PC-3 (cell line): ENCODE measurements around the gene KRTAP5-4. TPM values are rescaled to one million over a fixed set of nuclear protein-coding genes. Genes with fewer than 3 reads are reported as not detected.
"Not testable (repeated sequence)": the region's sequence is repeated elsewhere in the genome, so short reads cannot be mapped to it uniquely, and the experiment has no call there.

Source experiments
- ATAC-seq: fragments of 200-7000 bp; cut with Tn5 transposase; 2 replicates; pipeline ENCODE4 v1.9.1; 2020; ENCODE audit warnings: mild to moderate bottlenecking, moderate library complexity
- BruUV-seq: library from RNA; stranded (reverse); fragments of 400-500 nt; replicated peaks from 2 replicates; lab custom pipeline; 2021; lab: Mats Ljungman, UMichigan
- CTCF ChIA-PET: fragments of 300-600 bp; sonication (Branson Sonifier 250); formaldehyde crosslinking; loops from one replicate; lab custom pipeline; 2022; ENCODE audit warnings: antibody characterized with exemption; lab: Charles Lee
- POLR2A ChIA-PET: fragments of 300-600 bp; sonication (Branson Sonifier 250); formaldehyde crosslinking; loops from one replicate; lab custom pipeline; 2022; ENCODE audit warnings: antibody characterized with exemption; ENCODE audit not compliant: unreplicated experiment; lab: Charles Lee
- DNase-seq: peaks from one replicate; pipeline ENCODE4 v3.0.0-alpha.2; 2015
- H2AFZ ChIP-seq: fragments of 300-600 bp; sonication (generic); 2 replicates; pipeline ENCODE4 v1.6.0; 2016; ENCODE audit warnings: antibody characterized with exemption, low read length
- H3F3A ChIP-seq: fragments of 300-600 bp; sonication (generic); one replicate; pipeline ENCODE4 v1.6.0; 2017; ENCODE audit warnings: antibody characterized with exemption, low read length, control low read depth, mild to moderate bottlenecking; ENCODE audit not compliant: unreplicated experiment
- H3K27ac ChIP-seq: fragments of 300-600 bp; sonication (generic); 2 replicates; pipeline ENCODE4 v1.5.1; 2016; ENCODE audit warnings: mild to moderate bottlenecking, low read length
- H3K27me3 ChIP-seq: fragments of 300-600 bp; sonication (generic); 2 replicates; pipeline ENCODE4 v1.6.1; 2016; ENCODE audit warnings: low read length, mixed read lengths
- H3K36me3 ChIP-seq: fragments of 300-600 bp; sonication (generic); 2 replicates; pipeline ENCODE4 v1.6.1; 2016; ENCODE audit warnings: low read depth, mixed run types, low read length, mixed read lengths
- H3K4me1 ChIP-seq: fragments of 300-600 bp; sonication (generic); 2 replicates; pipeline ENCODE4 v1.5.1; 2016; ENCODE audit warnings: low read length; ENCODE audit not compliant: insufficient read depth
- H3K4me2 ChIP-seq: fragments of 300-600 bp; sonication (generic); 2 replicates; pipeline ENCODE4 v1.6.0; 2016; ENCODE audit warnings: low read length
- H3K4me3 ChIP-seq: fragments of 300-600 bp; sonication (generic); 2 replicates; pipeline ENCODE4 v1.5.1; 2016; ENCODE audit warnings: mild to moderate bottlenecking, low read length, mixed read lengths
- H3K79me2 ChIP-seq: fragments of 300-600 bp; sonication (generic); 2 replicates; pipeline ENCODE4 v1.6.1; 2017; ENCODE audit warnings: low read length, mixed read lengths
- H3K9ac ChIP-seq: fragments of 300-600 bp; sonication (generic); 2 replicates; pipeline ENCODE4 v1.6.0; 2016; ENCODE audit warnings: mild to moderate bottlenecking, low read length
- H3K9me2 ChIP-seq: fragments of 300-600 bp; sonication (generic); replicated peaks from 2 replicates; pipeline ENCODE4 v1.6.1; 2016; ENCODE audit warnings: mixed run types, low read length, mixed read lengths
- H3K9me3 ChIP-seq: fragments of 300-600 bp; sonication (generic); 2 replicates; pipeline ENCODE4 v1.6.1; 2016; ENCODE audit warnings: low read length, mixed read lengths
- H4K20me1 ChIP-seq: fragments of 300-600 bp; sonication (generic); 2 replicates; pipeline ENCODE4 v1.6.1; 2016; ENCODE audit warnings: low read length, mixed read lengths
- EZH2 ChIP-seq: fragments of 300-600 bp; sonication (generic); IDR thresholded peaks from one replicate; pipeline ENCODE4 v1.6.1; 2017; ENCODE audit warnings: antibody characterized with exemption, mild to moderate bottlenecking, low read length; ENCODE audit not compliant: unreplicated experiment
- EZH2phosphoT487 ChIP-seq: fragments of 300-600 bp; sonication (generic); IDR thresholded peaks from 2 replicates; pipeline ENCODE4 v1.6.1; 2018; ENCODE audit warnings: mild to moderate bottlenecking, antibody characterized with exemption, low read length, borderline replicate concordance
- intact Hi-C: fragments of 100-400 bp; cut with micrococcal nuclease; formaldehyde crosslinking; loops from 2 replicates; pipeline ENCODE4 v1.9.0; 2023
- total RNA-seq: library from RNA; depleted of rRNA; stranded (reverse); fragments of >200 nt; gene quantifications from 2 replicates; pipeline ENCODE4 v1.2.3, GENCODE V29; 2014
- TF ChIP-seq, protein P1 (sequence below): fragments of 300-600 bp; sonication (generic); conservative IDR thresholded peaks from 2 replicates; pipeline ENCODE4 v1.5.1; 2017; ENCODE audit warnings: antibody characterized with exemption, low read depth, mild to moderate bottlenecking, low read length

KRTAP5-4 gene
- total RNA-seq, 1 experiment from 2014 or later = not detected

DNA sequence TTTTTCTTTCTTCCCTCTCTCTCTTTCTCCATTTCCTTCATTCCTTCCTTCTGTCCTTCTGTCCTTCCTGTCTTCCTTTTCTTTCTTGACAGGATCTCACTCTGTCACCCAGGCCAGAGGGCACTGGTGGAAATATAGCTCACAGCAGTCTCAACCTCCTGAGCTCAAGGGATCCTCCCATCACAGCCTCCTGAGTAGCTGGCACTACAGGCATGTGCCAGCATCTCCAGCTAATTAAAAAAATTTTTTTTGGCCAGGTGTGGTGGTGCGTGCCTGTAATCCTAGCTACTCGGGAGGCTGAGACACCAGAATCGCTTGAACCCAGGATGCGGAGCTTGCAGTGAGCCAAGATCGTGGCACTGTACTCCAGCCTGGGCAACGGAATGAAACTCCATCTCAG is 45.1 kb downstream of the KRTAP5-4 start:
- intact Hi-C loops = no loop called here
- H3F3A ChIP-seq = no peaks in the 10 kb centered on the region
- H3K27ac ChIP-seq = no peak overlapping the region
- DNase-seq = no peak
- H3K36me3 ChIP-seq = no peaks in the 10 kb centered on the region
- TF ChIP-seq EZH2 (no peak), EZH2phosphoT487 (no peak)
- TF ChIP-seq, protein P1, sequence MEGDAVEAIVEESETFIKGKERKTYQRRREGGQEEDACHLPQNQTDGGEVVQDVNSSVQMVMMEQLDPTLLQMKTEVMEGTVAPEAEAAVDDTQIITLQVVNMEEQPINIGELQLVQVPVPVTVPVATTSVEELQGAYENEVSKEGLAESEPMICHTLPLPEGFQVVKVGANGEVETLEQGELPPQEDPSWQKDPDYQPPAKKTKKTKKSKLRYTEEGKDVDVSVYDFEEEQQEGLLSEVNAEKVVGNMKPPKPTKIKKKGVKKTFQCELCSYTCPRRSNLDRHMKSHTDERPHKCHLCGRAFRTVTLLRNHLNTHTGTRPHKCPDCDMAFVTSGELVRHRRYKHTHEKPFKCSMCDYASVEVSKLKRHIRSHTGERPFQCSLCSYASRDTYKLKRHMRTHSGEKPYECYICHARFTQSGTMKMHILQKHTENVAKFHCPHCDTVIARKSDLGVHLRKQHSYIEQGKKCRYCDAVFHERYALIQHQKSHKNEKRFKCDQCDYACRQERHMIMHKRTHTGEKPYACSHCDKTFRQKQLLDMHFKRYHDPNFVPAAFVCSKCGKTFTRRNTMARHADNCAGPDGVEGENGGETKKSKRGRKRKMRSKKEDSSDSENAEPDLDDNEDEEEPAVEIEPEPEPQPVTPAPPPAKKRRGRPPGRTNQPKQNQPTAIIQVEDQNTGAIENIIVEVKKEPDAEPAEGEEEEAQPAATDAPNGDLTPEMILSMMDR = no peak
- H3K4me2 ChIP-seq = no peak overlapping the region
- no peaks in the 10 kb centered on the region for H4K20me1 ChIP-seq
- no peaks in the 10 kb centered on the region for H3K9me3 ChIP-seq
- no peaks in the 10 kb centered on the region for H3K9me2 ChIP-seq
- BruUV-seq = no TSS peak
- H3K9ac ChIP-seq = no peak overlapping the region
- POLR2A ChIA-PET = no interaction called here
- H2AFZ ChIP-seq = no peak overlapping the region
- H3K4me1 ChIP-seq = peaks cover 8% of the 10 kb centered on the region
- H3K79me2 ChIP-seq = no peaks in the 10 kb centered on the region
- CTCF ChIA-PET = interaction anchor here (2.1 kb wide), 1 partner anchor 30 kb away, joined by 5 read pairs; no protein-coding TSS in a partner anchor
- no peak overlapping the region for H3K4me3 ChIP-seq
- no peak for ATAC-seq
- peaks cover 16% of the 10 kb centered on the region for H3K27me3 ChIP-seq

DNA sequence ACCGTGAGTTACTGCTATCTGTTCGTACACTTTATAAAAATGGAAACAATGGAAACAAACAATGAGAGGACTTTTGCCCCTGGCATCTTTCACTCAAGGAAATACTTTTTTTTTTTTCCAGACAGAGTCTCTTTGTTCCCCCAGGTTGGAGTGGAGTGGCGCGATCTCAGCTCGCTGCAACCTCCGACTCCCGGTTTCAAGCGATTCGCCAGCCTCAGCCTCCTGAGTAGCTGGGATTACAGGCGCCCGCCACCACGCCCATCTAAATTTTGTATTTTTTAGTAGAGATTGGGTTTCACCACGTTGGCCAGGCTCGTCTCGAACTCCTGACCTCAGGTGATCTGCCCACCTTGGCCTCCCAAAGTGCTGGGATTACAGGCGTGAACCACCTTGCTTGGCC is 46.2 kb downstream of the KRTAP5-4 start:
- H3K79me2 ChIP-seq, ATAC-seq, H2AFZ ChIP-seq, DNase-seq, BruUV-seq, H3K9me2 ChIP-seq, H3K27ac ChIP-seq, H3K9ac ChIP-seq, H3K9me3 ChIP-seq, H3K36me3 ChIP-seq, H3K4me1 ChIP-seq, H3K4me2 ChIP-seq, H3F3A ChIP-seq, H3K4me3 ChIP-seq, H4K20me1 ChIP-seq, POLR2A ChIA-PET: not testable (repeated sequence)
- intact Hi-C loops = loop anchor here (2.0 kb wide), 1 partner anchor 17 kb away; no protein-coding TSS in a partner anchor
- CTCF ChIA-PET = interaction anchor here (1.2 kb wide), 1 partner anchor 17 kb away, joined by 6 read pairs; no protein-coding TSS in a partner anchor
- H3K27me3 ChIP-seq = peaks cover 16% of the 10 kb centered on the region

DNA sequence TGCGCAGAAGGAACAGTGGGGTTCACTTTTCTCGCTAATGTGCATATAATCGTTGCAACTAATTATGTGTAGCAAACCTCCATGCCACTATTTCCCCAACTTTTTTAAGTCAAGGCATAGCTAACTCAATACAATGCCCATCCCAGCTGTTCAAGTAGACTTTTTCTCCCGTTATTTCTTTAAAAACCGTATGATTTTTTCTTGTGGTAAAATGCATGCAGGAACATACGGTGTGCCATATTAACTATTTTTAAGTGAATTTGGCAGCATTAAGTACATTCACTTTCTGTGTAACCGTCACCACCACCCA is 47.0 kb downstream of the KRTAP5-4 start:
- Histone ChIP-seq H4K20me1 (no peaks in the 10 kb centered on the region), H3K4me2 (no peak overlapping the region), H3K4me3 (no peak overlapping the region), H2AFZ (no peak overlapping the region), H3K4me1 (peaks cover 8% of the 10 kb centered on the region), H3K27me3 (peaks cover 16% of the 10 kb centered on the region), H3K9me3 (no peaks in the 10 kb centered on the region), H3K27ac (no peak overlapping the region), H3K36me3 (no peaks in the 10 kb centered on the region), H3K9ac (no peak overlapping the region), H3K9me2 (no peaks in the 10 kb centered on the region), H3K79me2 (no peaks in the 10 kb centered on the region), H3F3A (no peaks in the 10 kb centered on the region)
- BruUV-seq = no TSS peak
- POLR2A ChIA-PET = no interaction called here
- ATAC-seq (no peak), DNase-seq (no peak)
- TF ChIP-seq EZH2phosphoT487 (no peak), EZH2 (no peak)
- TF ChIP-seq, protein P1 = no peak; the same call in 1 of the 2 replicates
- intact Hi-C loops = loop anchor here (1.0 to 2.0 kb wide), 2 partner anchors 16 to 29 kb away; no protein-coding TSS in a partner anchor
- CTCF ChIA-PET = interaction anchor here (0.5 to 2.7 kb wide), 9 partner anchors 14 to 111 kb away, joined by 3 to 58 read pairs (median 6); no protein-coding TSS in a partner anchor
